ENCODE measurements around the gene TRH. TPM values are rescaled to one million over a fixed set of nuclear protein-coding genes. Genes with fewer than 3 reads are reported as not detected.
A peak's percentile ranks its signal among the peaks of the same experiment; 100 is the strongest.
"Not testable (repeated sequence)": the region's sequence is repeated elsewhere in the genome, so short reads cannot be mapped to it uniquely, and the experiment has no call there.

TRH gene
- total RNA-seq, 2 donors from 2014 or later = not detected

DNA sequence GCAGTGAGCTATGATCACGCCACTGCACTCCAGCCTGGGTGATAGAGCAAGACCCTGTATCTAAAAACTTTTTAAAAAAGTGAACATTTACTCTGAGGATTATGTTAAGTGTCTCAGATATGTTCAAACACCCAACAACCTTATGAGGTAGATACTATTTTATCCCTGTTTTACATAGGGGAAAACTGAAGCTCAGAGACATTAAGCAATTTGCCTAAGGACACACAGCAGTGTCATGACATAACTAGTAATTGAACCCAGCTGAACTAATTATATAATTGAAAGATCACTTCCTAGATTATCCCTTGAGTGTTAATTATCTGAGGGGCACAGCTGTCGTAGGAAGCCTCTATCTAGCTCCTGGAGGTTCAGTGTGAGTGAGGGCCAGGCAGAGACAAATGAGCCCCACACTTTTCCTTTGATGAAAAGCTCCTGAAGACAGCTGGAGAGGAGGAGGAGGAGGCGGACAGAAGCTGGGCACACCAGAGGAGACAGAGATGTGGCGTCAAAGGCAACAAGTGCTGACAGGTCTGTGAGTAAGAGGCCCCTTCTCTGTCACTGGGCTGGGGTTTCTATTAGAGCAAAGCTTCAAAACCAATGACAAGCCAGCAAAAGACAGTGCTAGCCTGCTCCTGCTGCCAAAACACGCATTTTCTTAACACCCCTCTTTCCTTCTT is 20.5 kb downstream of the TRH start:
- ATAC-seq (no peak), DNase-seq (no peak)
- intact Hi-C loops (cut with DNase I, micrococcal nuclease) = no loop called here

DNA sequence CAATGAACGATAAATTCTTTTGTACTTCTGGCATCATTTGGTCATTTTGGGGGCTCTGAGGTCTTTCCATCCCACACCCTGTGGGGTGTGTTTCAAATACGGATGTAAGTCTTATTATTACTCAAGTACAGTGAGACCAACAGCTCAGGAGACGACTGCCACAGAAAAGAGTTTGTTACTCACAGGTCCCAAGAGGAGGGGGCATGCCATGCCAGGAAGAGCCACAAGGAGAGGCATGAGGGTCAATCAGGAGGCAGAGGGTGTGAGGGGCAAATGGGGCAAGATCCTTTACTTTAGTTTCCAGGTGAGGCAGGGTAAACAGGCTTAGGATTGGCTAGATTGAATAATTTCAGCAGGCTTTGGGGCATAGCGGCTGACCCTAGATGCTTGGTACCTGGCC is 21.6 kb downstream of the TRH start:
- intact Hi-C loops (cut with DNase I, micrococcal nuclease) = no loop called here
- ATAC-seq = no peak
- no peak for DNase-seq

DNA sequence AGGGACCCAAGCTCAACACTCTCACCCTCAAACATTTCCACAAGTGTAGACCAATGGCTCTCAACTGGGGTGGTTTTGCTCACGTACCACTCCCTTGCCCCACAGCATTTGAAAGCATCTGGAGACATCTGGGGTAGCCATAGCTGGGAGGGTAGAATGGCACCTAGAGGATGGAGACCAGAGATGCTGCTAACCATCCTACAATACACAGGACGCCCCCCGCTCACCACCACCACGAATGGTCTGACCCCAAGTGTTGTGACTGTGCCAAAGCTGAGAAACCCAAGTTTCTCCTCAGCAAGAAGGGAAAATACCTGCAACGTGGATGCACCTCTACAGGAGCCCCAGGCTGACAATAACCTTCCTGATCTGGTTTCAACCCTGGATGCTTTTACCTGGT is 24.7 kb downstream of the TRH start:
- DNase-seq; ATAC-seq; intact Hi-C loops (cut with DNase I, micrococcal nuclease): not testable (repeated sequence)

DNA sequence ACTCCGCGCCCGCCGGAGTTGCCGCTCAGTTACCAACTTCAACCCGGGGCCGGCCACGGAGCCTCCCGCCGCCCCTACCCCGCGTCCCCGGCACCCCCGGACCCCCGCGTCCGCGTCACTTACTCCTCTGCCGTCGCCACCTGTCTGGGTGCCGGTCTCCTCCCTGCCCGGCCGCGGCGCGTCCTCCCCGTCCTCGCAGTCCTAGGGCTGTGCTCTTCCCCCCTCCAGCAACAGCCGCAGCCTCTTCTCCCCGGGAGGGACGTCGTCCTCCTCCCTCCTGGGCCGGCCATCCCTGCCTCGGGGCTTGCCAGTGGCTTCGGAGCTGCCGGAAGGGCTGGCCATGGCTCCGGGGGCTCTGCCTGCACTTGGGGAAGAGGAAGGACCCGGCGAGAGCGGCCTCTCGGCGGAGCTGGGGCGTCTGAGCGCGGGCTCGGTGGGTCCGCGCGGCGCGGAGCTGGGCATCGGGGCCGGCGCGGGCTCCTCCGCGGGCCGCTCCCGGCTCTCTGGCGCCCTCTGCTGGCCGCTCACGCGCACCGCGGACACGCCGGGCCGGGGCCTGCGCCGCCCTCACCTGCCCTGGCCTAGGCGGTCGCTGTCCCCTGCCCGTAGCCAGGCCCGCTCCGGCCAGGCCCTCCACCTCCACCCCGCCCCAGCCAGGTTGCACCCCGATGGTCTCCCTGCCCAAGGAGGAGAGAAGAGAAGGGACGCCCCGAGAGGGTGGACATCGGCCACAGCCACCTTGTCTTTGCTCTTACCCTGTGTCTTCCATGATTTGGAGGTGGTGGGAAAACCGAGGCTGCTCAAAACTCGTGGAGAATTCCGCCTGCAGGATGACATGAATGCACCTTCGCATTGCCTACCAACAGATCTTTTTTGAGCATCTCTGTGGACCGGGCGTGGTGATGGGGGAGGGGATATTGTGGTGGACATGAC is 28.4 kb downstream of the TRH start:
- intact Hi-C loops (cut with DNase I, micrococcal nuclease) = not testable (repeated sequence)
- peak in 1 of 2 donors; percentile 62 for DNase-seq
- peak; percentile 51 for ATAC-seq

DNA sequence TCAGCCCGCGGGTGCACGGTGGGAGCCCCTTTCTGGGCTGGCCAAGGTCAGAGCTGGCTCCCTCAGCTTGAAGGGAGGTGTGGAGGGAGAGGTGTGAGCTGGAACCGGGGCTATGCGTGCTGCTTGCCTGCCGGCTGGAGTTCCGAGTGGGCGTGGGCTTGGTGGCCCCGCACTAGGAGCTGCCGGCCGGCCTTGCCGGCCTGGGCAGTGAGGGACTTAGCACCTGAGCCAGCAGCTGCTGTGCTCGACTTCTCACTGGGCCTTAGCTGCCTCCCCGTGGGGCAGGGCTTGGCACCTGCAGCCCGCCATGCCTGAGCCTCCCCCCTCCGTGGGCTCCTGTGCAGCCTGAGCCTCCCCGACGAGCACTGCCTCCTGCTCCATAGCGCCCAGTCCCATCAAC is 36.0 kb downstream of the TRH start:
- DNase-seq (no peak), ATAC-seq (no peak)
- intact Hi-C loops (cut with DNase I, micrococcal nuclease) = no loop called here

DNA sequence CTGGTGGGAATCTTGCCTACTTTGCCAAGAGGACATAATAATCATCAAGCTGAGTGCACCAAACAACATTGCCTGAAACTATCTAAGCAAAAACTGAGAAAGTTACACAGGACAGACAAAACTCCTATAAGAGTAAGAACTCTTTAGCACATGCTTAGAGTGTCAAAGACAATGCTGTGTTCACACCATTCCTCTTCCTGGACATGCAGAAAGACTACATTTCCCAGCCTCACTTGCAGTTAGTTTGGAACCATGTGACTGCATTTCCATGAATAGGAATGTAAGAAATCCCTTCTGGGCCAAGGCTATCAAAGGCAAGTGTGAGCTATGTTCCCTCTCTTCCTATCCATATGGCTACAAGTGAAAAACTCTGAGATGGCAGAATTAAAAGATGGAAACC is 37.6 kb downstream of the TRH start:
- ATAC-seq; intact Hi-C loops (cut with DNase I, micrococcal nuclease); DNase-seq: not testable (repeated sequence)

DNA sequence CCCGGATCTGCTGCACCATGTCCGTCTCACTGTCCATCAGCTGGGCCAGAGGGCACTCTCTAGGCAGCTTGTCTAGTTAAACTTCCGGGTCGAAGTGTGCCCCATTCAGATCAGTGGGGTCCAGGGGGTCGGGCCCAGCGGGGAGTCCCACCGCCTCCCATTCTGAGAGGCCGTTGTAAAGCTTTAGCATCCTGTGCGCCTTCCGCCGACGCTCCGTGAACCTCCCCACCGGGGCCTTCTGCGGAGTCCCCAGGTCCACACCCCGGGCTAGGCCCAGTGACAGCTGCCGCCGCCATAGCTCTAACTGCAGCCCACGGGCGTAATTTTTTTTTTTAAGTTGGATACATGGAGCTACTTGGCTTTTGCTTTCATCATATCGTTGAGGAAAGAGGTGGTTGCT is 38.7 kb downstream of the TRH start:
- intact Hi-C loops (cut with DNase I, micrococcal nuclease); DNase-seq; ATAC-seq: not testable (repeated sequence)

DNA sequence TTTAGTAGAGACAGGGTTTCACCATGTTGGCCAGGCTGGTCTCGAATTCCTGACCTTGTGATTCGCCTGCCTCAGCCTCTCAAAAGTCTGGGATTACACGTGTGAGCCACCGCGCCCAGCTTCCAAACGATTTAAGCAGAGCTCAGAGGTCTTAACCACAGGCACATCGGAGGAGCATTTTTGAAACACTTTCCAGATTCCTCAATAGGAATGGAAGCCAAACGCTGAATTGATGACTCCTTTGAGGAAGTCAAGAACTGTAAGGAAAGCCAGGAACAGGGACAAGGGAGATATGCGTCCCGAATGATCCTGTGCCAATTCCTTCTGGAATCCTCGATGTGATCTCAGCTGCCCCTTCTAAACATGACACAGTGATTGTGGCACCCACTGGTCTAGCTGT is 40.0 kb downstream of the TRH start:
- DNase-seq (no peak), ATAC-seq (no peak)
- intact Hi-C loops (cut with DNase I, micrococcal nuclease) = no loop called here

DNA sequence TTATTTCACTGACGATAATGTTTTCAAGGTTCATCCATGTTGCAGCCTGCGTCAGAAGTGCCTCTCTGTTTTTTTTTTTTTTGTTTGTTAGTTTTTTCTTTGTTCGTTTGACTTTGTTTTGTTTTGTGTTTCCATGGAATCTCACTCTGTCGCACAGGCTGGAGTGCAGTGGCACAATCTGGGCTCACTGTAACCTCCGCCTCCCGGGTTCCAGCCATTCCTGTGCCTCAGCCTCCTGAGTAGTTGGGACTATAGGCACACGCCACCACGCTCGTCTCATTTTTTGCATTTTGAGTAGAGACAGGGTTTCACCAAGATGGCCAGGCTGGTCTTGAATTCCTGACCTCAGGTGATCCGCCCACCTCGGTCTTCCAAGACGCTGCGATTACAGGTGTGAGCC is 43.1 kb downstream of the TRH start:
- ATAC-seq; intact Hi-C loops (cut with DNase I, micrococcal nuclease); DNase-seq: not testable (repeated sequence)

DNA sequence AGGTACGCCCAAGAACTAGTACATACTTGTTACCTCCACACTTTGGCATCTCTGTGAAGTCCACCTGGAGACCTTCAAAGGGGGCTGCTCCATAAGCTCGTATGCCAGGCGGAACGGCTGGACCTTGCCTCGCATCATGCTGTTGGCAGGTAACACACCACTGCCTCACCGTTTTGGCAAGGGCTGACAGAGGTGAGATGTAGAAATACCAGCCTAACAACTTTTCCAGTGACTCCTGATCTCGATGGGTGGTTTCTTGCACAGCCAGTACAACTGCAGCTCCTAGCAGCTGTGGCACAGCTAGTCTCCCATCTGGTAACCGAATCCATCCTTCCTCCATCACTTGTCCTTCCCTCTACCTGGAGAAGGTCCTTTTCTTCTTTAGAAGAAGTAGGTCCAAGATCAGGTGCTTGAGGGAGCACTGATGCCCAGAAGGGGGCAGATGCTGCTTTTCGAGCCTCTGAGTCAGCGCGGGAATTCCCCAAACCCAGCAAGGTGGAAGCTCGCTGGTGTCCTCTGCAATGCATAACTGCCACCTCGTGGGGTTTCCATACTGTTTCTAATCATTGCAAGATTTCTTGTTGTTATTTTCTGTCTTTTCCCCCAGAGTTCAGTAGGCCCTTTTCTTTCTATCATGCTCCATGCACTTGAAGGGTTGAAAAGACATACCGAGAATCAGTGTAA is 51.8 kb downstream of the TRH start:
- DNase-seq; ATAC-seq; intact Hi-C loops (cut with DNase I, micrococcal nuclease): not testable (repeated sequence)

DNA sequence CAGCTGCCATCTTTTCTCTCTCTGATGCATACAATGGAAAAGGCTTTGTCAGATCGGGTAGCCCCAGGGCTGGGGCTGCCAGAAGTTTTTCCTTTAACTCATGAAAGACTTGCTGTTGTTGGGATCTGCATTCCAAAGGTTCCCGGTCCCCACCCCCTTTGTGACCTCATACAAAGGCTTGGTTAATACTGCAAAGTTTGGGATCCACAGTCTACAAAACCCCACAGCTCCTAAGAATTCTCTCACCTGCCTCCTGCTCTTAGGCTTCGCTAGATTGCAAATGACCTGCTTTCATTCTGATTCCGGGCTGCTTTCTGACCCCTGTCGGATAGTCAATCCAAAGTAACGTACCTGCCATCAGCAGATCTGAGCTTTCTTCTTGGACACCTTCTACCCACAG is 52.9 kb downstream of the TRH start:
- ATAC-seq; DNase-seq; intact Hi-C loops (cut with DNase I, micrococcal nuclease): not testable (repeated sequence)

Other genes starting within 250 kb of the TRH start
- 10 to 100 TPM; 34.4 to 35.7 TPM for gene TMCC1, start 81.0 kb upstream of the TRH start, total RNA-seq
- 1 to 10 TPM in 1 of 2 donors, under 1 TPM in 1; 0.78 to 1.8 TPM for gene ALG1L2, start 107.1 kb downstream of the TRH start, total RNA-seq